Progenitor cell of endocrine pancreas (in vitro differentiated cells): ENCODE results near the gene FH. TPM values are rescaled to one million over a fixed set of nuclear protein-coding genes. Genes with fewer than 3 reads are reported as not detected.

Experiments used
- DNase-seq: peaks from one replicate; pipeline ENCODE4 v3.0.0; 2021; ENCODE audit warnings: low spot score; ENCODE audit not compliant: unreplicated experiment
- H3K27ac Mint-ChIP-seq: 2 replicates; pipeline ENCODE4 v1.8.0; 2021; ENCODE audit warnings: mild to moderate bottlenecking, moderate library complexity, mixed read lengths
- H3K27me3 Mint-ChIP-seq: 2 replicates; pipeline ENCODE4 v1.8.0; 2021; ENCODE audit warnings: mixed read lengths
- H3K36me3 Mint-ChIP-seq: 2 replicates; pipeline ENCODE4 v1.8.0; 2022; ENCODE audit warnings: mixed read lengths; ENCODE audit not compliant: insufficient read depth
- H3K4me1 Mint-ChIP-seq: 2 replicates; pipeline ENCODE4 v1.8.0; 2021; ENCODE audit warnings: low read depth, mixed read lengths
- H3K4me3 Mint-ChIP-seq: 2 replicates; pipeline ENCODE4 v1.8.0; 2021; ENCODE audit warnings: low read depth, mild to moderate bottlenecking, moderate library complexity, mixed read lengths
- H3K9me3 Mint-ChIP-seq: 2 replicates; pipeline ENCODE4 v1.8.0; 2021; ENCODE audit warnings: low read depth, mixed read lengths
- total RNA-seq: library from RNA; stranded (reverse); gene quantifications from 2 replicates; pipeline ENCODE4 v1.2.1, GENCODE V29; 2021
- TF ChIP-seq, protein P1 (sequence below): fragments of 200-600 bp; sonication (generic); IDR thresholded peaks from one replicate; pipeline ENCODE4 v1.5.0; 2021; ENCODE audit warnings: antibody characterized with exemption, mild to moderate bottlenecking; ENCODE audit not compliant: unreplicated experiment

The FH gene
- total RNA-seq, 1 donor from 2014 or later: 59.7 TPM

DNA sequence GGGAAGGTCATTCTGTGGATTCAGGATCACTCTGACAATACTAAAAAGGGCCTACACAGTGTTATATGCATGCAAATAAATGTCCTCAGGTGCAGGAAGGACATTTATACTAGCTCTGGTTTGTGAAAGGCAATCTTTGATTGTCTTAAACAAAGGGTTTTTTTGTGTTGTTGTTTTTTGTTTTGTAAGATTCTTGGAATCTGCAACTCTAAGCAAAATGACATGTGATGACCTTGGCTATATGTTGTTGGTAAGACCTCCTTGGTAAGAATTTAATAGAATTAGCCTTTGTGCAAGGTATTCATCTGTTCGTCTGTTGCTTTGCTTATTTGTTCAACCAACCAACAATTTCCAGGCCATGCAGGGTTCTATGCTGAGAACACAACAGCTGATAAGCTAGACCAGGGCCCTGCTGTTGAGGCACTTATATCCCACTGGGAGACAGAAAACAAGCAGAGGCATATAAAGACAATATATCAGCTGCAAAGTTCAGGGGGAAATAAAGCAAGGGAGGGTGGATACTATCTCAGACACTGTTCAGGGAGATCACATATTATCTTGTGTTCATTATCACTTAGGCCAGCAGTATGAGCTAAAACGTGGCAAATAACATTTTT lies 60.3 kb downstream of the FH start:
- Mint-ChIP-seq H3K27me3 (no peaks in the 10 kb centered on the region), H3K36me3 (no peaks in the 10 kb centered on the region), H3K27ac (no peak overlapping the region), H3K4me3 (no peak overlapping the region), H3K9me3 (peaks cover 4% of the 10 kb centered on the region), H3K4me1 (no peaks in the 10 kb centered on the region)
- TF ChIP-seq, protein P1, sequence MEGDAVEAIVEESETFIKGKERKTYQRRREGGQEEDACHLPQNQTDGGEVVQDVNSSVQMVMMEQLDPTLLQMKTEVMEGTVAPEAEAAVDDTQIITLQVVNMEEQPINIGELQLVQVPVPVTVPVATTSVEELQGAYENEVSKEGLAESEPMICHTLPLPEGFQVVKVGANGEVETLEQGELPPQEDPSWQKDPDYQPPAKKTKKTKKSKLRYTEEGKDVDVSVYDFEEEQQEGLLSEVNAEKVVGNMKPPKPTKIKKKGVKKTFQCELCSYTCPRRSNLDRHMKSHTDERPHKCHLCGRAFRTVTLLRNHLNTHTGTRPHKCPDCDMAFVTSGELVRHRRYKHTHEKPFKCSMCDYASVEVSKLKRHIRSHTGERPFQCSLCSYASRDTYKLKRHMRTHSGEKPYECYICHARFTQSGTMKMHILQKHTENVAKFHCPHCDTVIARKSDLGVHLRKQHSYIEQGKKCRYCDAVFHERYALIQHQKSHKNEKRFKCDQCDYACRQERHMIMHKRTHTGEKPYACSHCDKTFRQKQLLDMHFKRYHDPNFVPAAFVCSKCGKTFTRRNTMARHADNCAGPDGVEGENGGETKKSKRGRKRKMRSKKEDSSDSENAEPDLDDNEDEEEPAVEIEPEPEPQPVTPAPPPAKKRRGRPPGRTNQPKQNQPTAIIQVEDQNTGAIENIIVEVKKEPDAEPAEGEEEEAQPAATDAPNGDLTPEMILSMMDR: no peak
- DNase-seq: no peak

DNA sequence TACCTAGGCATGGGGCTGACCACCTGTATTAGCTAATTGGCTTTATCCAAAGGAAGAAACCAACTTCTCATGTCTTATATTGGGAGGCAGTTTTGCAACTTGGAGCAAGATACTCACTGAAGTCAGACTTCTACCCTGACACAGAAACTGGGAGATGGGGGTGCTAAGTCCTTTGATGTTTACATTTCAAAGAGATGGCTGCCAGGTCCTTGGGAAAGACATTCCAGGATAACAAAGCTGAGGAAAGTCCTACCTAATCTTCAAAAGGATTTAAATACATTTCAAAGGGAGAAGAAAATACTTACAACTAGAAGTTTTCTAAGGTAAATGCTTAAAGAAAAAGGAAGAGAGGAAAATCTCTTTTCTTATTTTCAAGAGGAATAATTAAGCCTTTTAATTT lies 62.1 kb downstream of the FH start:
- no peaks in the 10 kb centered on the region for H3K4me1 Mint-ChIP-seq
- no peak for DNase-seq
- H3K4me3 Mint-ChIP-seq: no peak overlapping the region
- peaks cover 4% of the 10 kb centered on the region for H3K9me3 Mint-ChIP-seq
- no peaks in the 10 kb centered on the region for H3K27me3 Mint-ChIP-seq
- H3K27ac Mint-ChIP-seq: no peak overlapping the region
- TF ChIP-seq, protein P1: no peak
- H3K36me3 Mint-ChIP-seq: no peaks in the 10 kb centered on the region

DNA sequence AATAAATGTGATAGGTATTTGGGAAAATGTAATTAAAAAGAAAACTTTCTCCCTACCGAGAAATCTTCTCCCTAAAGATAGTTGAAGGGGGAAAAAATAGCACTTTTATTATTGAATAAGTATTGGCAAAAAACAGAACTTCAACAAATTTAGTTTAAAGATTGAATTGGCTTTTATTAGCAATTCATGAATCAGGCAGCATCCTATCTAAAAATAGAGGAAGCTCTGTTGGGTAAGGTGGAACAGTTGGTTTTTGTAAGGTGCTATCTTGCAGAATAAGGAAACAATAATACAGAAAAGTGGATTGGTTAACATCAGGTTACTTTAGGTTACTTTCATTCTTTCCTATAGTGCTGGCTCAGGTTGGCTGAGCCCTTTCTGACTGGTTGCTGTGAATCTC lies 62.8 kb downstream of the FH start:
- Mint-ChIP-seq H3K4me3 (no peak overlapping the region), H3K4me1 (no peaks in the 10 kb centered on the region), H3K9me3 (peaks cover 4% of the 10 kb centered on the region), H3K27ac (no peak overlapping the region), H3K27me3 (no peaks in the 10 kb centered on the region), H3K36me3 (no peaks in the 10 kb centered on the region)
- DNase-seq: no peak
- TF ChIP-seq, protein P1: no peak

DNA sequence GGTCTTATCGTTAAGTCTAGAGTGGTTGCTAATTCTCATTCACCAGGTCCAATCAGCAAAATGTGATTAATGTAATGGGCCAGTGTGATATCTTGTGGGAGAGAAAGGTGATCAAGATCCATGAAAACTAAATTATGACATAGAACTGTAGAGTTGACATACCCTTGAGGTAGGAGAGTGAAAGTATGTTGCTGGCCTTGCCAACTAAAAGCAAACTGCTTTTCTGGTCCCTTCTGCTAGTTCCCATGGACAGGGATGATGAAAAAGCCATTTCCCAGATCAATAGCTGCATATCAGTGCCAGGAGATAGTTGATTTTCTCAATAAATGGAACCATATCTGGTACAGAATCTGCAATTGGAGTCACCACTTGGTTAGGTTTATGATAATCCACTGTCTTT lies 65.8 kb downstream of the FH start:
- no peaks in the 10 kb centered on the region for H3K4me1 Mint-ChIP-seq
- TF ChIP-seq, protein P1: no peak
- no peak for DNase-seq
- H3K36me3 Mint-ChIP-seq: no peaks in the 10 kb centered on the region
- H3K9me3 Mint-ChIP-seq: peaks cover 7% of the 10 kb centered on the region
- H3K27ac Mint-ChIP-seq: no peak overlapping the region
- no peak overlapping the region for H3K4me3 Mint-ChIP-seq
- H3K27me3 Mint-ChIP-seq: no peaks in the 10 kb centered on the region

DNA sequence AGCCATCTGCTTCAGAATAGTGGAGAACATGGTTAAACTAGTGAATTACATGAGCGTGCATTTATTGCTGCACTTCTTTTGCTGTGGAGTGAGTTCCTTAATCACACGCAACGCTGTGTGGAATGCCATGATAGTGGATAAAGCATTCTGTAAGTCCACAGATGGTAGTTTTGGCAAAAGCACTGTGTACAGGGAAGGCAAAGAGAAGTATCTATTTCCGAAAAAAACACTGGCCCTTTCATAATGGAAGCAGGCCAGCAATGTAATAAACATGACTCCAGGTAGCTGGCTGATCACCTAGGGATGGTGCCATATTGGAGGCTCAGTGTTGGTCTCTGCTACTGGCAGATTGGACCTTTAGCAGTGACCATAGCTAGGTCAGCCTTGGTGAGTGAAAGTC lies 67.6 kb downstream of the FH start:
- H3K4me1 Mint-ChIP-seq: no peaks in the 10 kb centered on the region
- H3K27me3 Mint-ChIP-seq: no peaks in the 10 kb centered on the region
- no peak overlapping the region for H3K27ac Mint-ChIP-seq
- no peaks in the 10 kb centered on the region for H3K36me3 Mint-ChIP-seq
- peaks cover 7% of the 10 kb centered on the region for H3K9me3 Mint-ChIP-seq
- no peak overlapping the region for H3K4me3 Mint-ChIP-seq
- no peak for DNase-seq
- TF ChIP-seq, protein P1: no peak

Other genes with a start within 250 kb of the FH start
- 2.4 and 2.8 TPM in 2 replicates for gene RGS7, start 162.6 kb downstream of the FH start, total RNA-seq
- gene KMO, start 12.6 kb upstream of the FH start, total RNA-seq: not detected in 2 replicates
- 19.1 and 19.9 TPM in 2 replicates for gene CHML, start 120.6 kb upstream of the FH start, total RNA-seq
- 18.2 and 19.9 TPM in 2 replicates for gene OPN3, start 120.6 kb upstream of the FH start, total RNA-seq
- gene WDR64, start 132.5 kb upstream of the FH start, total RNA-seq: 0.07 TPM in 1 of 2 replicates, not detected in the other